H9 (cell line): Measurements from ENCODE around the gene TMEM266. TPM values are rescaled to one million over a fixed set of nuclear protein-coding genes. Genes with fewer than 3 reads are reported as not detected.

Experiments
- DNase-seq: peaks from one replicate; pipeline ENCODE4 v3.0.0-alpha.2; 2017
- H2AFZ ChIP-seq: one replicate; pipeline ENCODE4 v1.6.1; 2013; ENCODE audit warnings: mild to moderate bottlenecking, low read length, control low read depth, moderate library complexity
- H2AK5ac ChIP-seq: 2 replicates; pipeline ENCODE4 v1.6.1; 2013; ENCODE audit warnings: low read length, control low read depth, mixed read lengths; ENCODE audit not compliant: insufficient read length
- H2BK120ac ChIP-seq: one replicate; pipeline ENCODE4 v1.6.1; 2013; ENCODE audit warnings: low read depth, mild to moderate bottlenecking, low read length, control low read depth, inconsistent platforms; ENCODE audit not compliant: poor library complexity, severe bottlenecking
- H2BK12ac ChIP-seq: 2 replicates; pipeline ENCODE4 v1.6.1; 2013; ENCODE audit warnings: low read length, control low read depth, mixed read lengths, low read depth; ENCODE audit not compliant: insufficient read length
- H2BK15ac ChIP-seq: 2 replicates; pipeline ENCODE4 v1.6.1; 2013; ENCODE audit warnings: low read depth, low read length, control low read depth
- H2BK20ac ChIP-seq: one replicate; pipeline ENCODE4 v1.6.1; 2013; ENCODE audit warnings: low read depth, mild to moderate bottlenecking, low read length, control low read depth, inconsistent platforms; ENCODE audit not compliant: poor library complexity, severe bottlenecking
- H2BK5ac ChIP-seq: 2 replicates; pipeline ENCODE4 v1.6.1; 2013; ENCODE audit warnings: low read length, control low read depth, mixed read lengths; ENCODE audit not compliant: insufficient read length
- H3K14ac ChIP-seq: 2 replicates; pipeline ENCODE4 v1.6.1; 2013; ENCODE audit warnings: low read length, control low read depth; ENCODE audit not compliant: insufficient read depth
- H3K18ac ChIP-seq: 2 replicates; pipeline ENCODE4 v1.6.1; 2013; ENCODE audit warnings: low read depth, mild to moderate bottlenecking, mixed read lengths, low read length, control low read depth; ENCODE audit not compliant: insufficient read length
- H3K23ac ChIP-seq: 2 replicates; pipeline ENCODE4 v1.6.1; 2013; ENCODE audit warnings: low read length, control low read depth, mixed read lengths, low read depth; ENCODE audit not compliant: insufficient read length
- H3K23me2 ChIP-seq: 2 replicates; pipeline ENCODE4 v1.6.1; 2013; ENCODE audit warnings: low read depth, mild to moderate bottlenecking, mixed read lengths, low read length, control low read depth; ENCODE audit not compliant: insufficient read length, poor library complexity, severe bottlenecking
- H3K27ac ChIP-seq: 2 replicates; pipeline ENCODE4 v1.5.1; 2013; ENCODE audit warnings: low read length, control low read depth, mixed read lengths, low read depth; ENCODE audit not compliant: insufficient read length
- H3K27me3 ChIP-seq: 2 replicates; pipeline ENCODE4 v1.6.1; 2013; ENCODE audit warnings: low read length, control low read depth, inconsistent platforms; ENCODE audit not compliant: insufficient read depth
- H3K4ac ChIP-seq: 2 replicates; pipeline ENCODE4 v1.6.1; 2013; ENCODE audit warnings: low read depth, mild to moderate bottlenecking, control low read depth, inconsistent platforms, low read length, moderate library complexity
- H3K4me1 ChIP-seq: 2 replicates; pipeline ENCODE4 v1.6.1; 2013; ENCODE audit warnings: low read length, control low read depth, inconsistent platforms; ENCODE audit not compliant: insufficient read depth
- H3K4me2 ChIP-seq: 2 replicates; pipeline ENCODE4 v1.6.1; 2013; ENCODE audit warnings: low read length, control low read depth, mixed read lengths; ENCODE audit not compliant: insufficient read length, insufficient read depth
- H3K56ac ChIP-seq: 2 replicates; pipeline ENCODE4 v1.6.1; 2013; ENCODE audit warnings: low read depth, mild to moderate bottlenecking, mixed read lengths, low read length, control low read depth; ENCODE audit not compliant: insufficient read length
- H3K79me1 ChIP-seq: 2 replicates; pipeline ENCODE4 v1.6.1; 2013; ENCODE audit warnings: low read depth, mild to moderate bottlenecking, moderate library complexity, low read length, control low read depth, inconsistent platforms; ENCODE audit not compliant: insufficient read depth, poor library complexity, severe bottlenecking
- H3K79me2 ChIP-seq: 2 replicates; pipeline ENCODE4 v1.6.1; 2013; ENCODE audit warnings: low read length, control low read depth, inconsistent platforms; ENCODE audit not compliant: insufficient read depth
- H3K9ac ChIP-seq: 2 replicates; pipeline ENCODE4 v1.6.1; 2013; ENCODE audit warnings: low read length, control low read depth, mixed read lengths; ENCODE audit not compliant: insufficient read length; ENCODE audit errors: extremely low read depth
- H3K9me3 ChIP-seq: one replicate; pipeline ENCODE4 v1.6.1; 2013; ENCODE audit warnings: low read depth, low read length, inconsistent platforms; ENCODE audit not compliant: control insufficient read depth
- H3T11ph ChIP-seq: one replicate; pipeline ENCODE4 v1.6.1; 2013; ENCODE audit warnings: mild to moderate bottlenecking, low read length, control low read depth, inconsistent platforms
- H4K20me1 ChIP-seq: one replicate; pipeline ENCODE4 v1.6.1; 2013; ENCODE audit not compliant: control insufficient read depth, insufficient read length, insufficient read depth
- H4K5ac ChIP-seq: 2 replicates; pipeline ENCODE4 v1.6.1; 2013; ENCODE audit warnings: low read depth, mild to moderate bottlenecking, mixed read lengths, low read length, control low read depth; ENCODE audit not compliant: insufficient read length
- H4K8ac ChIP-seq: replicated peaks from 2 replicates; pipeline ENCODE4 v1.6.1; 2013; ENCODE audit warnings: low read length, control low read depth, mixed read lengths, low read depth; ENCODE audit not compliant: insufficient read length
- H4K91ac ChIP-seq: 2 replicates; pipeline ENCODE4 v1.6.1; 2013; ENCODE audit warnings: low read depth, mild to moderate bottlenecking, moderate library complexity, mixed read lengths, low read length, control low read depth; ENCODE audit not compliant: insufficient read length
- H3K27ac Mint-ChIP-seq, 3 experiments: 2 replicates in 2 of 3; 3 replicates in 1 of 3; pipeline ENCODE4 v1.8.0; 2020 to 2021; ENCODE audit warnings: mixed read lengths in 3 of 3, mild to moderate bottlenecking in 1 of 3, moderate library complexity in 1 of 3
- H3K27me3 Mint-ChIP-seq: 2 replicates; pipeline ENCODE4 v1.8.0; 2021; ENCODE audit warnings: low read depth, mild to moderate bottlenecking, moderate library complexity, mixed read lengths
- H3K36me3 Mint-ChIP-seq, 3 experiments: 2 replicates in 2 of 3; 3 replicates in 1 of 3; pipeline ENCODE4 v1.8.0; 2020 to 2021; ENCODE audit warnings: low read depth in 3 of 3, mixed read lengths in 3 of 3; ENCODE audit not compliant: insufficient read depth in 1 of 3
- H3K4me1 Mint-ChIP-seq, 2 experiments: 2 replicates each; pipeline ENCODE4 v1.8.0; 2020; ENCODE audit warnings: mixed read lengths in 2 of 2
- H3K4me3 Mint-ChIP-seq, 2 experiments: 2 replicates in 1 of 2; 3 replicates in 1 of 2; pipeline ENCODE4 v1.8.0; 2020 to 2021; ENCODE audit warnings: mild to moderate bottlenecking in 2 of 2, mixed read lengths in 2 of 2, moderate library complexity in 1 of 2
- H3K9me3 Mint-ChIP-seq, 2 experiments: 2 replicates in 1 of 2; 3 replicates in 1 of 2; pipeline ENCODE4 v1.8.0; 2020; ENCODE audit warnings: mild to moderate bottlenecking in 2 of 2, mixed read lengths in 2 of 2, moderate library complexity in 1 of 2
- CTCF ChIP-seq: fragments of 200-600 bp; sonication (generic); conservative IDR thresholded peaks from 3 replicates; pipeline ENCODE4 v1.8.0; 2021; ENCODE audit warnings: antibody characterized with exemption, mild to moderate bottlenecking
- WGBS: extraction: QIAGEN DNeasy Blood & Tissue Kit; methylation state at CpG from one replicate; pipeline ENCODE4 v1.1.7; 2013; ENCODE audit warnings: missing lambda C conversion rate, low lambda C conversion rate, mixed read lengths; ENCODE audit not compliant: insufficient read length; ENCODE audit errors: extremely low coverage; 5-methylcytosine and 5-hydroxymethylcytosine counted together
- total RNA-seq: library from RNA; stranded (reverse); gene quantifications from 2 replicates; pipeline ENCODE4 v1.2.1, GENCODE V29; 2021

The TMEM266 gene
- total RNA-seq, 1 experiment from 2014 or later = 0.81 TPM

GRCh38 chr15:76101655-76102054 lies 41.9 kb downstream of the TMEM266 start:
- H3K79me1 ChIP-seq = no peaks in the 10 kb centered on the region
- no peak overlapping the region for H3K56ac ChIP-seq
- no peak overlapping the region for H2BK12ac ChIP-seq
- H3K4me2 ChIP-seq = no peak overlapping the region
- Mint-ChIP-seq H3K4me1 (peaks cover 15 to 22% of the 10 kb centered on the region in 2 experiments), H3K27me3 (peaks cover 9% of the 10 kb centered on the region), H3K36me3 (no peaks in the 10 kb centered on the region), H3K27ac (no peak overlapping the region), H3K9me3 (peaks cover 0 to 2% of the 10 kb centered on the region in 2 experiments; a peak in 1 of 5 replicates), H3K4me3 (no peak overlapping the region)
- H4K5ac ChIP-seq = no peak overlapping the region
- H2BK15ac ChIP-seq = no peak overlapping the region
- no peak overlapping the region for H3K4ac ChIP-seq
- no peak overlapping the region; the same call in 1 of the 2 replicates for H3K14ac ChIP-seq
- H4K8ac ChIP-seq = no peak overlapping the region
- no peaks in the 10 kb centered on the region for H4K20me1 ChIP-seq
- H3K9ac ChIP-seq = no peak overlapping the region
- no peak overlapping the region for H4K91ac ChIP-seq
- no peak for TF ChIP-seq CTCF
- no peak overlapping the region for H2BK5ac ChIP-seq
- no peak overlapping the region for H2AFZ ChIP-seq
- H3K9me3 ChIP-seq = no peaks in the 10 kb centered on the region
- no peak overlapping the region for H2AK5ac ChIP-seq
- H2BK120ac ChIP-seq = no peak overlapping the region
- H3K4me1 ChIP-seq = no peaks in the 10 kb centered on the region
- no peak overlapping the region for H2BK20ac ChIP-seq
- DNase-seq = no peak
- H3K23ac ChIP-seq = no peak overlapping the region
- no peaks in the 10 kb centered on the region for H3K27me3 ChIP-seq
- WGBS = no CpG with 5 or more reads among the region's 5 CpGs
- no peak overlapping the region for H3K18ac ChIP-seq
- no peak overlapping the region for H3T11ph ChIP-seq
- no peaks in the 10 kb centered on the region for H3K23me2 ChIP-seq
- no peaks in the 10 kb centered on the region for H3K79me2 ChIP-seq
- H3K27ac ChIP-seq = no peak overlapping the region
